Kidney (tissue), 14 donors: ENCODE data around the gene STK33. TPM values are rescaled to one million over a fixed set of nuclear protein-coding genes. Genes with fewer than 3 reads are reported as not detected.
A peak's percentile ranks its signal among the peaks of the same experiment; 100 is the strongest.

Experiments
- DNase-seq, 5 donors: peaks; one replicate each; pipeline ENCODE4 v3.0.0-alpha.2; 2013 to 2020
- FAIRE-seq: peaks from 2 replicates; lab custom pipeline; 2012; peaks lifted over from hg19 to GRCh38; lab: Jason Lieb, UNC
- H3K27ac ChIP-seq, 2 donors: one replicate each; pipeline ENCODE4 v1.7.0; 2013; ENCODE audit warnings: low read depth in 2 of 2, low read length in 2 of 2, inconsistent platforms in 1 of 2
- H3K27me3 ChIP-seq: one replicate; pipeline ENCODE4 v1.7.1; 2013; ENCODE audit warnings: low read length, inconsistent platforms; ENCODE audit not compliant: control insufficient read depth, insufficient read depth
- H3K36me3 ChIP-seq, 3 donors: one replicate each; pipeline versions ENCODE4 v1.7.0 to v1.7.1; 2013; ENCODE audit warnings: low read length in 3 of 3, control low read depth in 1 of 3, inconsistent platforms in 1 of 3; ENCODE audit not compliant: insufficient read depth in 3 of 3, control insufficient read depth in 2 of 3
- H3K4me1 ChIP-seq, 3 donors: one replicate each; pipeline versions ENCODE4 v1.7.0 to v1.7.1; 2013; ENCODE audit warnings: low read length in 3 of 3, inconsistent platforms in 1 of 3, low read depth in 1 of 3; ENCODE audit not compliant: control insufficient read depth in 2 of 3, insufficient read depth in 2 of 3
- H3K4me3 ChIP-seq, 3 donors: one replicate each; pipeline versions ENCODE4 v1.7.0 to v1.8.1; 2013; ENCODE audit warnings: low read length in 3 of 3, control low read depth in 1 of 3, inconsistent platforms in 1 of 3
- H3K9ac ChIP-seq, 3 donors: one replicate each; pipeline versions ENCODE4 v1.7.0 to v1.7.1; 2013; ENCODE audit warnings: low read length in 3 of 3, control low read depth in 1 of 3, inconsistent platforms in 1 of 3
- H3K9me3 ChIP-seq, 3 donors: one replicate each; pipeline versions ENCODE4 v1.7.0 to v1.7.1; 2013; ENCODE audit warnings: low read length in 3 of 3, control low read depth in 1 of 3, inconsistent platforms in 1 of 3; ENCODE audit not compliant: control insufficient read depth in 2 of 3, insufficient read depth in 1 of 3
- CTCF ChIP-seq: IDR thresholded peaks from 3 replicates; pipeline ENCODE4 v1.5.1; 2012; ENCODE audit warnings: mild to moderate bottlenecking, moderate library complexity, borderline replicate concordance; ENCODE audit not compliant: insufficient read depth; ENCODE audit errors: extremely low read depth
- intact Hi-C: fragments of 100-400 bp; cut with DNase I; formaldehyde crosslinking; loops from one replicate; pipeline ENCODE4 v1.11.1; 2022
- polyA plus RNA-seq: library from polyadenylated mRNA; stranded (reverse); fragments of 350-450 nt; fragmentation: Illumina TruSeq; extraction: RNeasy Lipid Tissue Mini Kit (QIAGEN cat#74804); gene quantifications from one replicate; pipeline ENCODE4 v1.2.3, GENCODE V29; 2014; ENCODE audit warnings: low read depth, low replicate concordance; ENCODE audit not compliant: insufficient read depth
- total RNA-seq: library from RNA; stranded (reverse); fragmentation: NEBNext Ultra II Directional; extraction: Animal tissue kit (Norgen Biotek cat#: 25700); gene quantifications from one replicate; pipeline ENCODE4 v1.2.1, GENCODE V29; 2021
- donor health status: control.
- donor health status: control.
- donor health status: control.
- donor health status: control.
- donor health status: control.
- donor health status: DM: yes; HTN: yes; CAD: no.
- donor health status: Normal renal cell carcinoma (clear cell type).

STK33 gene
- total and polyA plus RNA-seq, 2 donors from 2014 or later: 11.9 to 19.3 TPM

GRCh38 chr11:8573777-8574176, 20.3 kb downstream of the STK33 start:
- no peak for FAIRE-seq
- intact Hi-C loops: no loop called here

GRCh38 chr11:8567602-8568198, 26.3 kb downstream of the STK33 start:
- intact Hi-C loops: loop anchor here (5.0 kb wide), 1 partner anchor 345 kb away; no protein-coding TSS in a partner anchor
- H3K4me3 ChIP-seq: no peak overlapping the region
- no peaks in the 10 kb centered on the region for H3K9me3 ChIP-seq

More at GRCh38 chr11:8573777-8574176, 20.3 kb downstream of the STK33 start:
- TF ChIP-seq CTCF: no peak
- Histone ChIP-seq H3K4me1 (no peaks in the 10 kb centered on the region), H3K27me3 (no peaks in the 10 kb centered on the region), H3K4me3 (no peak overlapping the region), H3K9ac (no peak overlapping the region), H3K27ac (no peak overlapping the region), H3K9me3 (no peaks in the 10 kb centered on the region), H3K36me3 (no peaks in the 10 kb centered on the region)
- DNase-seq: no peak

GRCh38 chr11:8566613-8567210, 27.3 kb downstream of the STK33 start:
- intact Hi-C loops: loop anchor here (5.0 kb wide), 1 partner anchor 344 kb away; no protein-coding TSS in a partner anchor
- peak; percentile 70 for FAIRE-seq
- H3K4me1 ChIP-seq: no peaks in the 10 kb centered on the region
- H3K27ac ChIP-seq: no peak overlapping the region
- TF ChIP-seq CTCF: peak; percentile 56
- H3K36me3 ChIP-seq: no peaks in the 10 kb centered on the region
- H3K9me3 ChIP-seq: no peaks in the 10 kb centered on the region
- peak in 3 of 5 donors; percentile 31 to 65 (median 62) for DNase-seq
- H3K9ac ChIP-seq: no peak overlapping the region
- H3K4me3 ChIP-seq: no peak overlapping the region
- no peaks in the 10 kb centered on the region for H3K27me3 ChIP-seq

More at GRCh38 chr11:8567602-8568198, 26.3 kb downstream of the STK33 start:
- TF ChIP-seq CTCF: no peak
- Histone ChIP-seq H3K9ac (no peak overlapping the region), H3K36me3 (no peaks in the 10 kb centered on the region), H3K27ac (no peak overlapping the region), H3K4me1 (no peaks in the 10 kb centered on the region), H3K27me3 (no peaks in the 10 kb centered on the region)
- no peak for DNase-seq
- no peak for FAIRE-seq
